ENCODE results near the gene PERP.

DNA sequence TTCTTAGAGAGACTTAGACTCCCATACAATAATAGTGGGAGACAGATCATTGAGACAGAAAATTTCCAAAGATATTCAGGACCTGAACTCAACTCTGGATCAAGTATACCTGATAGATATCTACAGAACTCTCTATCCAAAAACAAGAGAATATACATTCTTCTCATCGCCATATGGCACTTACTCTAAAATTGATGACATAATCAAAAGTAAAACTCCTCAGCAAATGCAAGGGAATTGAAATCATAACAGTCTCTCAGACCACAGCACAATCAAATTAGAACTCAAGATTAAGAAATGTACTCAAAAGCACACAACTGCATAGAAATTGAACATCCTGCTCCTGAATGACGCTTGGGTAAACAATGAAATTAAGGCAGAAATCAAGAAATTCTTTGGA lies 28.7 kb downstream of the PERP start:
- no peak for TF ChIP-seq ISL1 (CRISPR knock-in tag; IDR thresholded peaks at IDR 0.05)
- no peak for TF ChIP-seq ZFP30 (CRISPR knock-in tag; IDR thresholded peaks at IDR 0.05)
- TF ChIP-seq TCF4 (CRISPR knock-in tag; IDR thresholded peaks at IDR 0.05; ENCODE audit: borderline replicate concordance) = no peak
- TF ChIP-seq, protein P1, sequence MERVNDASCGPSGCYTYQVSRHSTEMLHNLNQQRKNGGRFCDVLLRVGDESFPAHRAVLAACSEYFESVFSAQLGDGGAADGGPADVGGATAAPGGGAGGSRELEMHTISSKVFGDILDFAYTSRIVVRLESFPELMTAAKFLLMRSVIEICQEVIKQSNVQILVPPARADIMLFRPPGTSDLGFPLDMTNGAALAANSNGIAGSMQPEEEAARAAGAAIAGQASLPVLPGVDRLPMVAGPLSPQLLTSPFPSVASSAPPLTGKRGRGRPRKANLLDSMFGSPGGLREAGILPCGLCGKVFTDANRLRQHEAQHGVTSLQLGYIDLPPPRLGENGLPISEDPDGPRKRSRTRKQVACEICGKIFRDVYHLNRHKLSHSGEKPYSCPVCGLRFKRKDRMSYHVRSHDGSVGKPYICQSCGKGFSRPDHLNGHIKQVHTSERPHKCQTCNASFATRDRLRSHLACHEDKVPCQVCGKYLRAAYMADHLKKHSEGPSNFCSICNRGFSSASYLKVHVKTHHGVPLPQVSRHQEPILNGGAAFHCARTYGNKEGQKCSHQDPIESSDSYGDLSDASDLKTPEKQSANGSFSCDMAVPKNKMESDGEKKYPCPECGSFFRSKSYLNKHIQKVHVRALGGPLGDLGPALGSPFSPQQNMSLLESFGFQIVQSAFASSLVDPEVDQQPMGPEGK (CRISPR knock-in tag; IDR thresholded peaks at IDR 0.05; ENCODE audit: borderline replicate concordance) = no peak
- TF ChIP-seq, protein P2, sequence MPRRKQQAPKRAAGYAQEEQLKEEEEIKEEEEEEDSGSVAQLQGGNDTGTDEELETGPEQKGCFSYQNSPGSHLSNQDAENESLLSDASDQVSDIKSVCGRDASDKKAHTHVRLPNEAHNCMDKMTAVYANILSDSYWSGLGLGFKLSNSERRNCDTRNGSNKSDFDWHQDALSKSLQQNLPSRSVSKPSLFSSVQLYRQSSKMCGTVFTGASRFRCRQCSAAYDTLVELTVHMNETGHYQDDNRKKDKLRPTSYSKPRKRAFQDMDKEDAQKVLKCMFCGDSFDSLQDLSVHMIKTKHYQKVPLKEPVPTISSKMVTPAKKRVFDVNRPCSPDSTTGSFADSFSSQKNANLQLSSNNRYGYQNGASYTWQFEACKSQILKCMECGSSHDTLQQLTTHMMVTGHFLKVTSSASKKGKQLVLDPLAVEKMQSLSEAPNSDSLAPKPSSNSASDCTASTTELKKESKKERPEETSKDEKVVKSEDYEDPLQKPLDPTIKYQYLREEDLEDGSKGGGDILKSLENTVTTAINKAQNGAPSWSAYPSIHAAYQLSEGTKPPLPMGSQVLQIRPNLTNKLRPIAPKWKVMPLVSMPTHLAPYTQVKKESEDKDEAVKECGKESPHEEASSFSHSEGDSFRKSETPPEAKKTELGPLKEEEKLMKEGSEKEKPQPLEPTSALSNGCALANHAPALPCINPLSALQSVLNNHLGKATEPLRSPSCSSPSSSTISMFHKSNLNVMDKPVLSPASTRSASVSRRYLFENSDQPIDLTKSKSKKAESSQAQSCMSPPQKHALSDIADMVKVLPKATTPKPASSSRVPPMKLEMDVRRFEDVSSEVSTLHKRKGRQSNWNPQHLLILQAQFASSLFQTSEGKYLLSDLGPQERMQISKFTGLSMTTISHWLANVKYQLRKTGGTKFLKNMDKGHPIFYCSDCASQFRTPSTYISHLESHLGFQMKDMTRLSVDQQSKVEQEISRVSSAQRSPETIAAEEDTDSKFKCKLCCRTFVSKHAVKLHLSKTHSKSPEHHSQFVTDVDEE (CRISPR knock-in tag; IDR thresholded peaks at IDR 0.05) = no peak
- TF ChIP-seq PPARA (CRISPR knock-in tag; IDR thresholded peaks at IDR 0.05; ENCODE audit: borderline replicate concordance) = no peak
- TF ChIP-seq ARNTL (CRISPR knock-in tag; IDR thresholded peaks at IDR 0.05; ENCODE audit: borderline replicate concordance, low read depth) = no peak
- TF ChIP-seq, protein P3, sequence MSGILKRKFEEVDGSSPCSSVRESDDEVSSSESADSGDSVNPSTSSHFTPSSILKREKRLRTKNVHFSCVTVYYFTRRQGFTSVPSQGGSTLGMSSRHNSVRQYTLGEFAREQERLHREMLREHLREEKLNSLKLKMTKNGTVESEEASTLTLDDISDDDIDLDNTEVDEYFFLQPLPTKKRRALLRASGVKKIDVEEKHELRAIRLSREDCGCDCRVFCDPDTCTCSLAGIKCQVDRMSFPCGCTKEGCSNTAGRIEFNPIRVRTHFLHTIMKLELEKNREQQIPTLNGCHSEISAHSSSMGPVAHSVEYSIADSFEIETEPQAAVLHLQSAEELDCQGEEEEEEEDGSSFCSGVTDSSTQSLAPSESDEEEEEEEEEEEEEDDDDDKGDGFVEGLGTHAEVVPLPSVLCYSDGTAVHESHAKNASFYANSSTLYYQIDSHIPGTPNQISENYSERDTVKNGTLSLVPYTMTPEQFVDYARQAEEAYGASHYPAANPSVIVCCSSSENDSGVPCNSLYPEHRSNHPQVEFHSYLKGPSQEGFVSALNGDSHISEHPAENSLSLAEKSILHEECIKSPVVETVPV (CRISPR knock-in tag; IDR thresholded peaks at IDR 0.05) = no peak
- TF ChIP-seq RARB (CRISPR knock-in tag; IDR thresholded peaks at IDR 0.05) = no peak
- TF ChIP-seq, protein P4, sequence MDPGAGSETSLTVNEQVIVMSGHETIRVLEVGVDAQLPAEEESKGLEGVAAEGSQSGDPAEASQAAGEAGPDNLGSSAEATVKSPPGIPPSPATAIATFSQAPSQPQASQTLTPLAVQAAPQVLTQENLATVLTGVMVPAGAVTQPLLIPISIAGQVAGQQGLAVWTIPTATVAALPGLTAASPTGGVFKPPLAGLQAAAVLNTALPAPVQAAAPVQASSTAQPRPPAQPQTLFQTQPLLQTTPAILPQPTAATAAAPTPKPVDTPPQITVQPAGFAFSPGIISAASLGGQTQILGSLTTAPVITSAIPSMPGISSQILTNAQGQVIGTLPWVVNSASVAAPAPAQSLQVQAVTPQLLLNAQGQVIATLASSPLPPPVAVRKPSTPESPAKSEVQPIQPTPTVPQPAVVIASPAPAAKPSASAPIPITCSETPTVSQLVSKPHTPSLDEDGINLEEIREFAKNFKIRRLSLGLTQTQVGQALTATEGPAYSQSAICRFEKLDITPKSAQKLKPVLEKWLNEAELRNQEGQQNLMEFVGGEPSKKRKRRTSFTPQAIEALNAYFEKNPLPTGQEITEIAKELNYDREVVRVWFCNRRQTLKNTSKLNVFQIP (CRISPR knock-in tag; IDR thresholded peaks at IDR 0.05; ENCODE audit: borderline replicate concordance, low read depth) = no peak

All from SK-N-SH treated with all-trans-retinoic acid at 6 μM for 48 hours (cell line).